Activated T-cell treated with anti-CD3 and anti-CD28 coated beads for 48 hours (primary cell): ENCODE results near the gene NOTCH1.
"Not testable (repeated sequence)": the region's sequence is repeated elsewhere in the genome, so short reads cannot be mapped to it uniquely, and the experiment has no call there.

Experiments used
- DNase-seq: peaks from one replicate; pipeline ENCODE4 v3.0.0-alpha.2; 2020; ENCODE audit warnings: low read depth

The NOTCH1 gene

GRCh38 chr9:136545965-136546696, at the start of gene NOTCH1:
NOTCH1 (minus strand) TSS chr9:136546048; CDS start chr9:136545786, 262 bp downstream.
- peak; percentile 91 for DNase-seq

GRCh38 chr9:136594492-136594891, 48.6 kb upstream of the NOTCH1 start:
- DNase-seq, result no peak

GRCh38 chr9:136593581-136593980, 47.7 kb upstream of the NOTCH1 start:
- no peak for DNase-seq

GRCh38 chr9:136592666-136593065, 46.8 kb upstream of the NOTCH1 start:
- no peak for DNase-seq

GRCh38 chr9:136590821-136591752, 45.2 kb upstream of the NOTCH1 start:
- DNase-seq, result no peak

GRCh38 chr9:136589766-136590763, 44.2 kb upstream of the NOTCH1 start:
- DNase-seq, result no peak

GRCh38 chr9:136588663-136589464, 43.0 kb upstream of the NOTCH1 start:
- no peak for DNase-seq

GRCh38 chr9:136587944-136588662, 42.3 kb upstream of the NOTCH1 start:
- no peak for DNase-seq

GRCh38 chr9:136587145-136587943, 41.5 kb upstream of the NOTCH1 start:
- DNase-seq, result no peak

GRCh38 chr9:136586391-136586953, 40.6 kb upstream of the NOTCH1 start:
- DNase-seq, result no peak

- no peak for DNase-seq
Observed at GRCh38 chr9:136585531-136586120, 39.8 kb upstream of the NOTCH1 start.

- DNase-seq, result no peak
Observed at GRCh38 chr9:136584934-136585333, 39.1 kb upstream of the NOTCH1 start.

- DNase-seq, result no peak
Observed at GRCh38 chr9:136584401-136584932, 38.6 kb upstream of the NOTCH1 start.

- DNase-seq, result no peak
Observed at GRCh38 chr9:136582977-136583735, 37.3 kb upstream of the NOTCH1 start.

- DNase-seq, result no peak
Observed at GRCh38 chr9:136581614-136582447, 36.0 kb upstream of the NOTCH1 start.

GRCh38 chr9:136579650-136580219, 33.9 kb upstream of the NOTCH1 start:
- DNase-seq, result not testable (repeated sequence)
